H7 (cell line): ENCODE results near the gene UBR1. TPM values are rescaled to one million over a fixed set of nuclear protein-coding genes. Genes with fewer than 3 reads are reported as not detected.

Source experiments
- DNase-seq: peaks from one replicate; pipeline ENCODE4 v3.0.0; 2012
- H3K27me3 ChIP-seq: 2 replicates; pipeline ENCODE4 v1.6.0; 2011; ENCODE audit warnings: mild to moderate bottlenecking, low read length; ENCODE audit not compliant: control insufficient read depth, insufficient read depth
- H3K36me3 ChIP-seq: replicated peaks from 2 replicates; pipeline ENCODE4 v1.5.1; 2011; ENCODE audit warnings: low read length; ENCODE audit not compliant: control insufficient read depth, insufficient read depth
- H3K4me3 ChIP-seq: 2 replicates; pipeline ENCODE4 v1.5.1; 2011; ENCODE audit warnings: low read depth, mild to moderate bottlenecking, control low read depth, low read length, moderate library complexity; ENCODE audit not compliant: insufficient read depth
- total RNA-seq: library from RNA; depleted of rRNA; stranded (reverse); fragments of >200 nt; shearing (Covaris generic); gene quantifications from 2 replicates; pipeline ENCODE4 v1.2.3, GENCODE V29; 2014

UBR1 gene
- total RNA-seq, 1 experiment from 2014 or later, result 13.0 TPM

- Histone ChIP-seq H3K27me3 (no peaks in the 10 kb centered on the region), H3K36me3 (no peaks in the 10 kb centered on the region), H3K4me3 (no peak overlapping the region)
- no peak for DNase-seq
Observed at GRCh38 chr15:42937143-42937542, 168.7 kb downstream of the UBR1 start.

- no peak overlapping the region for H3K4me3 ChIP-seq
- DNase-seq, result no peak
- no peaks in the 10 kb centered on the region for H3K36me3 ChIP-seq
- H3K27me3 ChIP-seq, result no peaks in the 10 kb centered on the region
Observed at GRCh38 chr15:42933886-42934667, 171.8 kb downstream of the UBR1 start.

DNA sequence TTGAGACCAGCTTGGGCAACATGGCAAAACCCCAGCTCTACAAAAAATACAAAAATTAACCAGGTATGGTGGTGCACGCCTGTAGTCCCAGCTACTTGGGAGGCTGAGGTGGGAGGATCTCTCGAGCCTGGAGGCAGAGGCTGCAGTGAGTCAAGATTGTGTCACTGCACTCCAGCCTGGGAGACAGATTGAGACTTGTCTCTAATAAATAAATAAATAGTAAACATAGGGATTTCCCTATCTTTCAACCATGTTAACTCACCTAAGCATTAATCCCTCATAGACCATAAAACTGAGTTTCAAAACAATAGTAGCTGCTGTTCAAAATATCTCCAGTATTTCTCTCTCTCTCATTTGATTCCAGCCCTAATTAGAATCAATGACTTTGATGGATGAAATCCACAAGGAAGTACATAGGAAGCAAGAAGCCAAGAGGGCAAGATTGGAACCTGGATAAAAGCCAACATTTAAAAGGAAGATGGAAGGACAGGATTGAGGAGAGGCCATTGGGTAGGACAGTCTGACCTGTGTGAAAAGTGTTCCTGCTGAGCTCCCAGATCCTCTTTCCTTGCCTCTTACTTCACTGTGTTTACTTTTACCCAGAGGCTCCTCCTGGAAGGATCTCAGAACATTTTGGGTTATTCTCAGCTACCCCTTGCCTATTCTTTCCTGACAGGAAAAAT is 172.9 kb downstream of the UBR1 start:
- Histone ChIP-seq H3K36me3 (no peaks in the 10 kb centered on the region), H3K27me3 (no peaks in the 10 kb centered on the region), H3K4me3 (no peak overlapping the region)
- peak; percentile 13 for DNase-seq

GRCh38 chr15:42931702-42932486 is 173.9 kb downstream of the UBR1 start:
- Histone ChIP-seq H3K36me3 (no peaks in the 10 kb centered on the region), H3K4me3 (no peak overlapping the region), H3K27me3 (no peaks in the 10 kb centered on the region)
- DNase-seq, result no peak

- H3K36me3 ChIP-seq, result no peaks in the 10 kb centered on the region
- no peak overlapping the region for H3K4me3 ChIP-seq
- no peak for DNase-seq
- H3K27me3 ChIP-seq, result no peaks in the 10 kb centered on the region
Observed at GRCh38 chr15:42929306-42929848, 176.5 kb downstream of the UBR1 start.

DNA sequence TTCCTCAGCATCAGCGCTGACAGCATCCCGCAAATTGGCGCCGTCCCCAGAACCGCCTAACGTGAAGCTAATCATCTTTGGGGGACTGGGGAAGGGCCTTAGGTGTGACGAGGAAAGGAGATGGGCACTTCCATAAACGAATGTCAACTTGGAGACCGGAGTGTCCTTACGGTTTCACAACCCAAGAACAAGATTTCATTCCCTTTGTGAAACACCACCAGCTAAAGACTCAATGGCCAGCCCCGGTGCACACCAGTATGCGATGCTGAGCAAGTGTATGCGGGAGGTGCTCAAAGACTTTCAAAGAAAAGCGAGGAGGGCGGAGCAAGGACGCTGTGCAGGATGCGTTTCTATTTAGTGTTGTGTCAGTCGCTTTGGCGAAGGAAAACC is 184.5 kb downstream of the UBR1 start:
- peak; percentile 27 for DNase-seq
- Histone ChIP-seq H3K36me3 (no peaks in the 10 kb centered on the region), H3K27me3 (peaks cover 7% of the 10 kb centered on the region), H3K4me3 (peak overlapping the region; percentile 42)

DNA sequence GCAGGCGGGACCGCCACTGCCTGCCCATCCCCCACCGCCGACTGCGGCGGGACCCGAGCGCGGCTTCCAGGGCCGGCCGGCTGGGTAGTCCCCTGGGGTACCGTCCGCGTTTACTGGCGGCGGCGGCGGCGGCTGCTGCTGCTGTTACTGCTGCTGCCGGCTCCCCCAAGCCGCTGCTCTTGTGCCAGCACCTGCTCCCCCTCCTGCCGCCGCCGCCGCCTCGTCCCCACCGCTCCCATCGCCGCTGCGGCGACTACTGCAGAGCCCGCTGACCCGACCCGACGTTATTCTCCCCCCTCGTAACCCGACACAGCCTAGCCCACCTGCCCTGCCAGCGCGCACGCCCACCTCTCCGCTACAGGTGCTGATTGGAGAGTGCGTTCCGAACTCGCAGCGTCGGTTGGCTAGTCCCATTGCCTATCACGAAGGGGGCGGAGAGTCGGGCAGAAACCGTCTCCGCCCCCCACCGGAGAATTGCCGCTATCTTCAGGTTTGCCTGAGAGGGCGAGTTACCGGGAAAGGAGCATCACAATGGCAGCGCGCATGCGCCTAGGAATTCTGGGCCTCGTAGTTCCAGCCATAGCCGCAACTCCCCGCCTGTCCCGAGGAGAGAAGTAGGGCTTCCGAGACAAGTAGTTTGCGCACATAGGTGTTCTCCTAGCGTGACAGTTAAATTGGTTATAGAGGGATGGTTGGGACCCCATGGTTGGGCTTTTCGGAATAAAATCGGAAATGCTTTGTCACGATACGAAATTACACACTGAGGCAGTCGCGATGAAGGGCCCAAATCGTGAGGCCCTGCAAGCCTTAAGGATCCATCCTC is 185.1 kb downstream of the UBR1 start, which contains the start of gene TTBK2:
Gene TTBK2, minus strand, starts transcription at position 260 of the 823 bp plus-strand sequence. CDS start 42,161 bp downstream, outside the sequence.
- peak; percentile 94 for DNase-seq
- peaks cover 7% of the 10 kb centered on the region for H3K27me3 ChIP-seq
- no peaks in the 10 kb centered on the region for H3K36me3 ChIP-seq

GRCh38 chr15:42919799-42920518 is 185.9 kb downstream of the UBR1 start:
- no peaks in the 10 kb centered on the region for H3K36me3 ChIP-seq
- peaks cover 7% of the 10 kb centered on the region for H3K27me3 ChIP-seq
- DNase-seq, result peak; percentile 84
- peak overlapping the region; percentile 86 for H3K4me3 ChIP-seq

More for the DNA sequence above, 185.1 kb downstream of the UBR1 start, which contains the start of gene TTBK2:
- peak within 1 kb of the TSS; percentile 86 for H3K4me3 ChIP-seq

GRCh38 chr15:42919308-42919707 is 186.5 kb downstream of the UBR1 start:
- H3K4me3 ChIP-seq, result peak overlapping the region; percentile 86
- H3K36me3 ChIP-seq, result no peaks in the 10 kb centered on the region
- H3K27me3 ChIP-seq, result peaks cover 7% of the 10 kb centered on the region
- DNase-seq, result no peak

GRCh38 chr15:42918047-42918446 is 187.8 kb downstream of the UBR1 start:
- H3K4me3 ChIP-seq, result no peak overlapping the region
- no peaks in the 10 kb centered on the region for H3K36me3 ChIP-seq
- no peak for DNase-seq
- H3K27me3 ChIP-seq, result peaks cover 7% of the 10 kb centered on the region

DNA sequence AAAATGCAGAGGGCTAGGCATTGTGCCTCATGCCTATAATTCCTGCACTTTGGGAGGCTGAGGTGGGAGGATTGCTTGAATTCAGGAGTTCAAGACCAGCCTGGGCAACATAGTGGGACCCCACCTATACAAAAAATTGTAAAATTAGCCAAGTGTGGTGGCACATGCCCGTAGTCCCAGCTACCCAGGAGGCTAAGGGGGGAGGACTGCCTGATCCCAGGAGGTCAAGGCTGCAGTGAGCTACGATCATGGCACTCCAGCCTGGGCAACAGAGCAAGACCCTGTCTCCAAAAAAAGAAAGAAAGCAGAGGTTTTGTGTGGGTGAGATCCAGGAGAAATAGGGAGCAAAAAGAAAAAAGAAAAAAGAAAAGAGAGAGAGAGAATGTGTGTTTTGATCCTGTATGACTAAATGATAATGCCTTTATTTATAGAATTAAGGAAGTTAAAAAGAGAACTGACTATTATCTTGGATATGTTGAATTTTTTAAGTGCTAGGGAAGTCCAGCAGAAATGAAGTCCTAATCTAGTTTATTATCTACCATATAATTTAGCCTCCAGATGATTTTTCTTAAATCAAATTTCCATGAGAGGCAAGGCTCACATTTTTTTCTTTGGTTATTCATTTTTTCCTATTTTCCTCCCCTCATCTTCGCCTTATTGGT is 190.1 kb downstream of the UBR1 start:
- Histone ChIP-seq H3K4me3 (no peak overlapping the region), H3K36me3 (no peaks in the 10 kb centered on the region), H3K27me3 (no peaks in the 10 kb centered on the region)
- no peak for DNase-seq

DNA sequence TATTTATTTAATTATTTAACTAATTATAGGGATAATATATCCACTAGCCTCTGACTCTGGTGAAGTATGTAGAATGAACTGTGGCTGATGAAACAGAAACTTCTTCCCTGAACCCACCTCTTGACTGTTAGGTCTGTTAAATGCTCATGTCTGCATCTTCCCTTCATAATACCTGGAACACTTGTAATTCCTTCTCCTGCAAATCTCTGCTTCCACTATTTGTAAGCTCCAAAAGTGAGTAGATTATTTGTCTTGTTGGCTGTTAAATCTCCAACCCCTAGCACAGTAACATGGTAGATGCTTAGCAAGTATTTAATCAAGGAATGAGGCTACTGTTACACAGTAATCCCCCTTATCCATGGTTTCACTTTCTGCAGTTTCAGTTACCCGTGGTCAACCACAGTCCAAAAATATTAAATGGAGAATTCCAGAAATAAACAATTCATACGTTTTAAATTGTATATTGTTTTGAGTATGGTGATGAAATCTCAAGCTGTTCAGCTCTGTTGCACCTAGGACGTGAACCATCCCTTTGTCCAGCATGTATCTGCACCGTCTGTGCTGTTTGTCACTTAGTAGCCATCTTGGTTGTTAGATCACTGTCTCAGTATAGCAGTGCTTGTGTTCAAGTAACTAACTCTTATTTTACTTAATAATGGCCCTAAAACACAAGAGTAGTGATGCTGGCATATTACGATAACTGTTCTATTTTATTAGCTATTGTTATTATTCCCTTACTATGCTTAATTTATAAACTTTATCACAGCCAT is 190.9 kb downstream of the UBR1 start:
- DNase-seq, result no peak
- Histone ChIP-seq H3K36me3 (no peaks in the 10 kb centered on the region), H3K4me3 (no peak overlapping the region), H3K27me3 (no peaks in the 10 kb centered on the region)
